K562 (cell line): ENCODE data around the gene RABGAP1. TPM values are rescaled to one million over a fixed set of nuclear protein-coding genes. Genes with fewer than 3 reads are reported as not detected.
A peak's percentile ranks its signal among the peaks of the same experiment; 100 is the strongest.

Source experiments
- CEBPG ChIP-seq, 3 experiments: fragments of 200-800 bp in 1 of 3; sonication (Bioruptor generic) in 1 of 3; sonication (generic) in 1 of 3; formaldehyde crosslinking in 1 of 3; IDR thresholded peaks in 2 of 3; conservative IDR thresholded peaks in 1 of 3; 2 replicates each; pipeline versions ENCODE4 v1.6.1 to v1.8.0; 2016 to 2022; ENCODE audit warnings: missing compliant biosample characterization in 2 of 3, missing genetic modification characterization in 2 of 3, mild to moderate bottlenecking in 1 of 3, missing genetic modification reagents in 1 of 3
- CHD1 ChIP-seq: fragments of 200-600 bp; sonication (generic); IDR thresholded peaks from one replicate; pipeline ENCODE4 v1.6.1; 2012; ENCODE audit warnings: mild to moderate bottlenecking, moderate library complexity, low read length, inconsistent platforms
- EP300 ChIP-seq: IDR thresholded peaks from 2 replicates; pipeline ENCODE4 v1.6.1; 2012; ENCODE audit warnings: low read length, improper control_type of control experiment
- HCFC1 ChIP-seq: IDR thresholded peaks from 2 replicates; pipeline ENCODE4 v1.6.1; 2012; ENCODE audit warnings: low read depth, low read length, improper control_type of control experiment
- HMG20A ChIP-seq: fragments of 450-650 bp; formaldehyde crosslinking; conservative IDR thresholded peaks from 2 replicates; pipeline ENCODE4 v1.4.0; 2020; ENCODE audit warnings: mild to moderate bottlenecking, mixed read lengths
- IRF9 ChIP-seq: fragments of 450-650 bp; IDR thresholded peaks from 2 replicates; pipeline ENCODE4 v1.6.1; 2016; ENCODE audit warnings: missing biosample characterization, missing genetic modification characterization
- KDM4B ChIP-seq, 2 experiments: fragments of 450-650 bp in 1 of 2; sonication (generic) in 1 of 2; IDR thresholded peaks; 2 replicates each; pipeline ENCODE4 v1.6.1; 2016 to 2017; ENCODE audit warnings: borderline replicate concordance in 2 of 2, antibody characterized with exemption in 1 of 2, low read depth in 1 of 2, mild to moderate bottlenecking in 1 of 2
- NCOA2 ChIP-seq, 2 experiments: fragments of 450-650 bp; IDR thresholded peaks; 2 replicates each; pipeline ENCODE4 v1.6.1; 2018; ENCODE audit warnings: mild to moderate bottlenecking in 2 of 2, moderate library complexity in 1 of 2; ENCODE audit not compliant: partially characterized antibody in 2 of 2
- NCOA6 ChIP-seq: fragments of 450-650 bp; IDR thresholded peaks from 2 replicates; pipeline ENCODE4 v1.6.1; 2017; ENCODE audit warnings: mild to moderate bottlenecking
- NFYB ChIP-seq: IDR thresholded peaks from 2 replicates; pipeline ENCODE4 v1.6.1; 2011; ENCODE audit warnings: mild to moderate bottlenecking, moderate library complexity; ENCODE audit not compliant: insufficient read length; ENCODE audit errors: extremely low read depth
- PHF20 ChIP-seq: fragments of 450-650 bp; IDR thresholded peaks from 2 replicates; pipeline ENCODE4 v1.6.1; 2018; ENCODE audit not compliant: partially characterized antibody
- POLR2H ChIP-seq: IDR thresholded peaks from 2 replicates; pipeline ENCODE4 v1.6.1; 2016; ENCODE audit warnings: missing genetic modification characterization, low read depth, mild to moderate bottlenecking, control low read depth, missing compliant biosample characterization, moderate library complexity
- PPARD ChIP-seq: fragments of 250-450 bp; sonication (Bioruptor Pico); IDR thresholded peaks from 2 replicates; pipeline ENCODE4 v1.8.0; 2022; ENCODE audit warnings: inconsistent platforms, mild to moderate bottlenecking, moderate library complexity
- USF1 ChIP-seq: sonication (generic); formaldehyde crosslinking; IDR thresholded peaks from 2 replicates; pipeline ENCODE4 v1.9.0; 2022; ENCODE audit warnings: mild to moderate bottlenecking, missing genetic modification reagents
- ZBTB2 ChIP-seq: fragments of 450-650 bp; IDR thresholded peaks from 2 replicates; pipeline ENCODE4 v1.6.1; 2016; ENCODE audit warnings: antibody characterized with exemption
- ZNF24 ChIP-seq: fragments of 450-650 bp; IDR thresholded peaks from 2 replicates; pipeline ENCODE4 v1.6.1; 2016
- ZNF511 ChIP-seq: sonication (generic); formaldehyde crosslinking; IDR thresholded peaks from 2 replicates; pipeline ENCODE4 v1.8.0; 2022; ENCODE audit warnings: mild to moderate bottlenecking, missing genetic modification reagents
- ZNF589 ChIP-seq: fragments of 200-800 bp; sonication (Bioruptor generic); IDR thresholded peaks from 2 replicates; pipeline ENCODE4 v1.6.1; 2016; ENCODE audit warnings: low read depth, missing genetic modification characterization, missing compliant biosample characterization
- ZNF696 ChIP-seq: fragments of 250-450 bp; sonication (Bioruptor Pico); conservative IDR thresholded peaks from 2 replicates; pipeline ENCODE4 v1.4.0; 2020; ENCODE audit warnings: mild to moderate bottlenecking, moderate library complexity
- polyA plus RNA-seq, 8 experiments: library from polyadenylated mRNA; depleted of rRNA in 4 of 8; stranded (reverse) in 5 of 8; unstranded in 3 of 8; fragments of >200 nt; fragmentation: Nextera tagmentation in 2 of 8; fragmentation: Illumina TruSeq in 1 of 8; extraction: Ambion mirVana in 2 of 8; extraction: Trizol in 1 of 8; gene quantifications; 2 replicates each; pipeline versions ENCODE4 v1.2.1 to v1.2.3, GENCODE V29; 2011 to 2014; ENCODE audit warnings: inconsistent platforms in 1 of 8, missing spikeins in 1 of 8
- total RNA-seq, 7 experiments: library from RNA; depleted of rRNA in 6 of 7; stranded (reverse); fragments of >200 nt in 6 of 7; fragmentation: Illumina TruSeq in 2 of 7; extraction: Trizol in 2 of 7; gene quantifications; 2 replicates each; pipeline versions ENCODE4 v1.2.1 to v1.2.3, GENCODE V29; 2011 to 2021; ENCODE audit warnings: low replicate concordance in 1 of 7

Gene RABGAP1
- total and polyA plus RNA-seq, 9 of the 15 experiments (the other 6 are each of a cell fraction or from before 2014, with no cell fraction given) = 1.5 to 22.7 (median 13.1) TPM

GRCh38 chr9:122931226-122932121 is 9.3 kb upstream of the RABGAP1 start, which contains the start of gene ZBTB26 (continued):
- peak in 1 of 2 experiments; percentile 91; a peak in 1 of 4 replicates for TF ChIP-seq KDM4B (IDR thresholded peaks at IDR 0.05; ENCODE audit: borderline replicate concordance in 2 of 2, low read depth in 1 of 2)
- no peak for TF ChIP-seq ZNF511 (CRISPR knock-in tag)
- TF ChIP-seq USF1 (CRISPR knock-in tag) = peak; percentile 80
- no peak for TF ChIP-seq ZNF589
- no peak for TF ChIP-seq ZNF696 (CRISPR knock-in tag)
- peak; percentile 74 for TF ChIP-seq HCFC1
- TF ChIP-seq IRF9 (tag) = no peak
- no peak for TF ChIP-seq ZBTB2
- TF ChIP-seq ZNF24 = peak; percentile 35; the same call in 1 of the 2 replicates
- TF ChIP-seq NFYB = peak; percentile 80
- peak; percentile 89 for TF ChIP-seq PHF20
- TF ChIP-seq CHD1 = peak; percentile 33
- 0 out of 2 replicates have a peak, but pooled peaks have one; percentile 8 for TF ChIP-seq EP300
- no peak for TF ChIP-seq POLR2H
- TF ChIP-seq HMG20A (CRISPR knock-in tag) = no peak
- no peak for TF ChIP-seq PPARD (CRISPR knock-in tag)
- no peak for TF ChIP-seq NCOA2 (IDR thresholded peaks at IDR 0.05; ENCODE audit: partially characterized antibody in 2 of 2)
- TF ChIP-seq CEBPG (CRISPR knock-in tag; IDR thresholded peaks at IDR 0.05) = no peak
- TF ChIP-seq CEBPG (tag; conservative IDR thresholded peaks at IDR 0.05 in 1 of 2, IDR thresholded peaks at IDR 0.05 in 1 of 2) = no peak
- TF ChIP-seq NCOA6 = 0 out of 2 replicates have a peak, but pooled peaks have one; percentile 28
